ENCODE results near the gene PHLDA2. TPM values are rescaled to one million over a fixed set of nuclear protein-coding genes. Genes with fewer than 3 reads are reported as not detected.

PHLDA2 gene
- total RNA-seq, 1 experiment from 2014 or later, result 309 TPM

GRCh38 chr11:2924381-2924780, 4.8 kb downstream of the PHLDA2 start:
- H3K27ac ChIP-seq (ENCODE audit: low read depth, low read length), result peak overlapping the region; percentile 39; the same call in 1 of the 2 replicates
- POLR2A ChIA-PET, result no interaction called here

GRCh38 chr11:2923446-2924375, 5.5 kb downstream of the PHLDA2 start:
- intact Hi-C loops (cut with micrococcal nuclease), result no loop called here
- no peak overlapping the region for H3K9ac ChIP-seq (ENCODE audit: low read length)
- no TSS peak for BruUV-seq (replicated peaks)
- H3K4me2 ChIP-seq (ENCODE audit: low read length), result 0 out of 2 replicates have a peak overlapping the region, but pooled peaks have one; percentile 30
- H2AFZ ChIP-seq (ENCODE audit: low read depth, low read length, poor library complexity, severe bottlenecking), result no peak overlapping the region
- ATAC-seq (no peak), DNase-seq (ENCODE audit: low read depth, low spot score) (no peak)
- no peak overlapping the region for H3K4me3 ChIP-seq (replicated peaks in 1 of 2; ENCODE audit: low read depth in 1 of 2, low read length in 2 of 2)
- H3K79me2 ChIP-seq (ENCODE audit: insufficient read depth, low read length), result peaks cover 26% of the 10 kb centered on the region
- ChIA-PET RAD21 (ENCODE audit: low non-redundant PET in 1 of 2, low total read pairs in 2 of 2, uncharacterized antibody in 2 of 2, unreplicated experiment in 2 of 2) (no interaction called here), CTCF (interaction anchor here (1.2 kb wide), 1 partner anchor 32 kb away, joined by 3 read pairs; no protein-coding TSS in a partner anchor), POLR2A (no interaction called here)
- peaks cover 0 to 13% of the 10 kb centered on the region in 2 experiments; a peak in 2 of 4 replicates for H3K36me3 ChIP-seq (ENCODE audit: control insufficient read depth in 1 of 2, insufficient read depth in 2 of 2, low read length in 2 of 2)
- H3K9me2 ChIP-seq (ENCODE audit: insufficient read depth), result no peaks in the 10 kb centered on the region
- H3K4me1 ChIP-seq (ENCODE audit: control insufficient read depth in 1 of 2, insufficient read depth in 2 of 2, low read length in 2 of 2), result peaks cover 20 to 41% of the 10 kb centered on the region in 2 experiments
- TF ChIP-seq CTCF (IDR thresholded peaks at IDR 0.05 in 2 of 3, conservative IDR thresholded peaks at IDR 0.05 in 1 of 3; ENCODE audit: borderline replicate concordance in 1 of 3, insufficient read depth in 1 of 3, low read depth in 2 of 3, low read length in 2 of 3), result no peak
- TF ChIP-seq RAD21 (IDR thresholded peaks at IDR 0.05; ENCODE audit: low read depth), result no peak
- TF ChIP-seq ATF3 (IDR thresholded peaks at IDR 0.05), result no peak
- TF ChIP-seq ELF1 (IDR thresholded peaks at IDR 0.05; ENCODE audit: borderline replicate concordance, low read depth), result no peak
- TF ChIP-seq SIN3A (IDR thresholded peaks at IDR 0.05; ENCODE audit: low read depth), result no peak
- TF ChIP-seq ZNF274 (IDR thresholded peaks at IDR 0.05; ENCODE audit: low read depth, low read length), result no peak
- TF ChIP-seq ZBTB33 (IDR thresholded peaks at IDR 0.05; ENCODE audit: extremely low read depth, insufficient replicate concordance, low read length), result no peak
- no peak for TF ChIP-seq YY1 (IDR thresholded peaks at IDR 0.05; ENCODE audit: extremely low read depth, insufficient replicate concordance, low read depth, low read length)
- TF ChIP-seq ZFX (IDR thresholded peaks at IDR 0.05), result no peak
- no peak for TF ChIP-seq CBX3 (IDR thresholded peaks at IDR 0.05; ENCODE audit: low read depth)
- TF ChIP-seq SP1 (IDR thresholded peaks at IDR 0.05; ENCODE audit: low read depth), result no peak
- TF ChIP-seq EZH2phosphoT487 (IDR thresholded peaks at IDR 0.05; ENCODE audit: borderline replicate concordance), result no peak
- no peak for TF ChIP-seq POLR2A (IDR thresholded peaks at IDR 0.05; ENCODE audit: borderline replicate concordance, extremely low read depth, insufficient read depth, insufficient read length)
- peaks cover 14% of the 10 kb centered on the region; the same call in 1 of the 2 replicates for H4K20me1 ChIP-seq (ENCODE audit: insufficient read depth)
- H3K9me3 ChIP-seq (ENCODE audit: control insufficient read depth in 1 of 2, insufficient read depth in 1 of 2, low read depth in 1 of 2, low read length in 2 of 2), result no peaks in the 10 kb centered on the region
- no peaks in the 10 kb centered on the region for H3K27me3 ChIP-seq (ENCODE audit: insufficient read depth, low read length)
- peak overlapping the region; percentile 39; the same call in 1 of the 2 replicates for H3K27ac ChIP-seq (ENCODE audit: low read depth, low read length)

More at GRCh38 chr11:2924381-2924780, 4.8 kb downstream of the PHLDA2 start:
- Histone ChIP-seq H3K9me3 (ENCODE audit: control insufficient read depth in 1 of 2, insufficient read depth in 1 of 2, low read depth in 1 of 2, low read length in 2 of 2) (no peaks in the 10 kb centered on the region), H2AFZ (ENCODE audit: low read depth, low read length, poor library complexity, severe bottlenecking) (no peak overlapping the region), H3K4me1 (ENCODE audit: control insufficient read depth in 1 of 2, insufficient read depth in 2 of 2, low read length in 2 of 2) (peaks cover 20 to 41% of the 10 kb centered on the region in 2 experiments), H3K79me2 (ENCODE audit: insufficient read depth, low read length) (peaks cover 30% of the 10 kb centered on the region), H3K27me3 (ENCODE audit: insufficient read depth, low read length) (no peaks in the 10 kb centered on the region), H3K9ac (ENCODE audit: low read length) (no peak overlapping the region), H3K36me3 (ENCODE audit: control insufficient read depth in 1 of 2, insufficient read depth in 2 of 2, low read length in 2 of 2) (peaks cover 0 to 15% of the 10 kb centered on the region in 2 experiments; a peak in 2 of 4 replicates), H4K20me1 (ENCODE audit: insufficient read depth) (peaks cover 14% of the 10 kb centered on the region; the same call in 1 of the 2 replicates), H3K4me2 (ENCODE audit: low read length) (peak overlapping the region; percentile 30; the same call in 1 of the 2 replicates), H3K4me3 (replicated peaks in 1 of 2; ENCODE audit: low read depth in 1 of 2, low read length in 2 of 2) (no peak overlapping the region), H3K9me2 (ENCODE audit: insufficient read depth) (no peaks in the 10 kb centered on the region)
- RAD21 ChIA-PET (ENCODE audit: low non-redundant PET in 1 of 2, low total read pairs in 2 of 2, uncharacterized antibody in 2 of 2, unreplicated experiment in 2 of 2), result no interaction called here
- intact Hi-C loops (cut with micrococcal nuclease), result no loop called here
- peak; percentile 16; the same call in 1 of the 2 replicates for ATAC-seq
- TF ChIP-seq POLR2AphosphoS5 (IDR thresholded peaks at IDR 0.05; ENCODE audit: low read depth, low read length), result 0 out of 2 replicates have a peak, but pooled peaks have one; percentile 18
- no peak for TF ChIP-seq POLR2A (IDR thresholded peaks at IDR 0.05; ENCODE audit: borderline replicate concordance, extremely low read depth, insufficient read depth, insufficient read length)
- CTCF ChIA-PET, result interaction anchor here (1.2 kb wide), 1 partner anchor 33 kb away, joined by 3 read pairs; no protein-coding TSS in a partner anchor
- no peak for DNase-seq (ENCODE audit: low read depth, low spot score)
- no TSS peak for BruUV-seq (replicated peaks)
